IgD-negative memory B cell (primary cell): Measurements from ENCODE around the gene TAAR9. TPM values are rescaled to one million over a fixed set of nuclear protein-coding genes. Genes with fewer than 3 reads are reported as not detected.

Experiments used
- H3K27ac Mint-ChIP-seq, 3 donors: one replicate each; pipeline ENCODE4 v1.8.0; 2020 to 2022; ENCODE audit warnings: mild to moderate bottlenecking in 3 of 3, mixed read lengths in 3 of 3, moderate library complexity in 1 of 3
- H3K27me3 Mint-ChIP-seq: one replicate; pipeline ENCODE4 v1.8.0; 2021; ENCODE audit warnings: mixed read lengths
- H3K36me3 Mint-ChIP-seq: one replicate; pipeline ENCODE4 v1.8.0; 2020; ENCODE audit warnings: mild to moderate bottlenecking, mixed read lengths
- H3K4me1 Mint-ChIP-seq, 3 donors: one replicate each; pipeline ENCODE4 v1.8.0; 2020 to 2022; ENCODE audit warnings: mixed read lengths in 3 of 3, mild to moderate bottlenecking in 1 of 3
- H3K4me3 Mint-ChIP-seq, 4 donors: one replicate each; pipeline ENCODE4 v1.8.0; 2020 to 2022; ENCODE audit warnings: mild to moderate bottlenecking in 4 of 4, mixed read lengths in 4 of 4, moderate library complexity in 3 of 4
- H3K9me3 Mint-ChIP-seq, 3 donors: one replicate each; pipeline ENCODE4 v1.8.0; 2020 to 2021; ENCODE audit warnings: mixed read lengths in 3 of 3, mild to moderate bottlenecking in 1 of 3
- polyA plus RNA-seq: library from polyadenylated mRNA; unstranded; fragments of 300-500 nt; fragmentation: Illumina TruSeq; gene quantifications from one replicate; pipeline ENCODE4 v1.2.3, GENCODE V29; 2021

The TAAR9 gene, protein sequence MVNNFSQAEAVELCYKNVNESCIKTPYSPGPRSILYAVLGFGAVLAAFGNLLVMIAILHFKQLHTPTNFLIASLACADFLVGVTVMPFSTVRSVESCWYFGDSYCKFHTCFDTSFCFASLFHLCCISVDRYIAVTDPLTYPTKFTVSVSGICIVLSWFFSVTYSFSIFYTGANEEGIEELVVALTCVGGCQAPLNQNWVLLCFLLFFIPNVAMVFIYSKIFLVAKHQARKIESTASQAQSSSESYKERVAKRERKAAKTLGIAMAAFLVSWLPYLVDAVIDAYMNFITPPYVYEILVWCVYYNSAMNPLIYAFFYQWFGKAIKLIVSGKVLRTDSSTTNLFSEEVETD
- not detected for polyA plus RNA-seq

- H3K27ac Mint-ChIP-seq, result no peak within 1 kb of the TSS
- H3K4me1 Mint-ChIP-seq, result peaks cover 0 to 1% (median 0%) of the 10 kb centered on the region in 3 donors
- peaks cover 7% of the 10 kb centered on the region for H3K27me3 Mint-ChIP-seq
- H3K4me3 Mint-ChIP-seq, result no peak within 1 kb of the TSS
- H3K9me3 Mint-ChIP-seq, result peaks cover 0 to 1% (median 0%) of the 10 kb centered on the region in 3 donors
- no peaks in the 10 kb centered on the region for H3K36me3 Mint-ChIP-seq
Measured at GRCh38 chr6:132537977-132538376, at the start of gene TAAR9. Gene TAAR9 (plus strand): TSS chr6:132538277. CDS start chr6:132538290, 13 bp downstream.

DNA sequence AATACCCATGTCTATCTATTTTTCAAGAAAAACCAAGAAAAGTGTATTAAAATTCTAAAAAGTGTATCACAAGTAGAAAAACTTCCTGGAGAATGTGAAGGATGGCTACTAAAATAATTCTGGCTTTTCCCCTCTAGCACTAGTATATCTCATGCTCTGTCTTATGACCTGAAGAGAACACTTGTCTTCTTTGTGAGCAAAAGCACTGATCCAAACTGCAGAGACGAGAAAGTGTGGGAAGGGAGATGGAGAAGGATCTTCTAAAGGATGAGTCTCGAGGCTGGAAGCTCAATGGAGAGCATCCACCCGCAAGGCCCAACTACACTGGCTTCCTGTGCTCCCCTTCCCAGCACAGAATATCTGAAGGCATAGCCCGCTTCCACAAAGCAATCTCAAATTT lies 48.7 kb upstream of the TAAR9 start:
- Mint-ChIP-seq H3K27me3 (no peaks in the 10 kb centered on the region), H3K36me3 (peaks cover 5% of the 10 kb centered on the region), H3K27ac (no peak overlapping the region), H3K4me1 (peaks cover 26 to 41% (median 34%) of the 10 kb centered on the region in 3 donors), H3K4me3 (no peak overlapping the region), H3K9me3 (peaks cover 0 to 4% (median 2%) of the 10 kb centered on the region in 3 donors)

- Mint-ChIP-seq H3K27ac (no peak overlapping the region), H3K9me3 (peaks cover 0 to 4% (median 2%) of the 10 kb centered on the region in 3 donors), H3K27me3 (no peaks in the 10 kb centered on the region), H3K4me3 (no peak overlapping the region), H3K4me1 (peaks cover 30 to 43% (median 35%) of the 10 kb centered on the region in 3 donors), H3K36me3 (peaks cover 5% of the 10 kb centered on the region)
Measured at GRCh38 chr6:132490024-132490423, 48.1 kb upstream of the TAAR9 start.

- H3K9me3 Mint-ChIP-seq, result peaks cover 0 to 4% (median 2%) of the 10 kb centered on the region in 3 donors
- H3K27me3 Mint-ChIP-seq, result no peaks in the 10 kb centered on the region
- H3K4me1 Mint-ChIP-seq, result peaks cover 33 to 43% (median 37%) of the 10 kb centered on the region in 3 donors
- H3K27ac Mint-ChIP-seq, result no peak overlapping the region
- peaks cover 5% of the 10 kb centered on the region for H3K36me3 Mint-ChIP-seq
- no peak overlapping the region for H3K4me3 Mint-ChIP-seq
Measured at GRCh38 chr6:132490478-132491204, 47.4 kb upstream of the TAAR9 start.

GRCh38 chr6:132491303-132491702 lies 46.8 kb upstream of the TAAR9 start:
- H3K27ac Mint-ChIP-seq, result no peak overlapping the region

DNA sequence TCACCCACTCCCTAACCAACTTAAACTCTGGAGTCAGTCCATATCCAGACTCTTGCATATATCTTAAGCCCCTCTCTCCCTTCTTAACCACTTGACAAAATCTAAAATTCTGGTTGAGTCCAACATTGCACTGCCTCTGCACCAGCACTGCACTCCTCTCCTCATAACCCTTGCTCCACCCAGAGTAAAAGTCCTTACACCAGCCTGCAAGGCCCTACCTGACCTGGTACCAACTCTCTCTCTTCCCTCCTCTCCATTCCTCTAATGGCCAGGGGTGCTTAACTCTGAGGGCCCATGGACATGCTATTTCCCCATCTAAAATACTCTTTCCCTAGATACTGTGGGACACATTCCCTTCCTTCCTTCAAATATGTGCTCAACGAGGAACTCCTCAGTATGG lies 46.2 kb upstream of the TAAR9 start:
- H3K4me1 Mint-ChIP-seq, result peaks cover 38 to 51% (median 40%) of the 10 kb centered on the region in 3 donors
- no peak overlapping the region for H3K4me3 Mint-ChIP-seq
- peaks cover 5% of the 10 kb centered on the region for H3K36me3 Mint-ChIP-seq
- H3K27ac Mint-ChIP-seq, result no peak overlapping the region
- H3K9me3 Mint-ChIP-seq, result peaks cover 0 to 4% (median 2%) of the 10 kb centered on the region in 3 donors
- no peaks in the 10 kb centered on the region for H3K27me3 Mint-ChIP-seq

More at GRCh38 chr6:132491303-132491702, 46.8 kb upstream of the TAAR9 start:
- Mint-ChIP-seq H3K4me3 (no peak overlapping the region), H3K36me3 (peaks cover 5% of the 10 kb centered on the region), H3K4me1 (peaks cover 36 to 47% (median 39%) of the 10 kb centered on the region in 3 donors), H3K9me3 (peaks cover 0 to 4% (median 2%) of the 10 kb centered on the region in 3 donors), H3K27me3 (no peaks in the 10 kb centered on the region)

DNA sequence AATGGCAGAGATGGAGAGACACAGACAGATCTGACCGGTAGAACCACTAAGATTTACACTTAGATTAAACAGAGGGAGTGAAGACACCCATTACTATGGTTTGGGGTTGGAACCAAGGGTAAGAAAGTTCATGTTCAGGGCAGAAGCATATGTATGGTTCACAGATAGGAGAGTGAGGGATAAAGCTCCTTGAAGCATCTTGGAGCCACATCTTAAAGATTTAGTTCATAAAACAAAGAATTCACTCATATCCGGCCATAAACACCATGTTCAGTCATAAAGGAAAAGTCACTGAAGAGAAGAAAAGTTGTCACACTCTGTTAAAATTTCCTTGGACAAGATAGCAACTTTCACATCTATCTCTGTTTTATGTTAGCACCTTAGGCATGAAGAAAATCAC lies 43.1 kb upstream of the TAAR9 start:
- Mint-ChIP-seq H3K4me1 (peaks cover 50 to 54% (median 51%) of the 10 kb centered on the region in 3 donors), H3K27ac (peak overlapping the region in 2 of 3 donors; percentile 31 to 95), H3K9me3 (peaks cover 0 to 4% (median 2%) of the 10 kb centered on the region in 3 donors), H3K27me3 (no peaks in the 10 kb centered on the region), H3K4me3 (peak overlapping the region; percentile 64 to 80 (median 75)), H3K36me3 (peaks cover 11% of the 10 kb centered on the region)

DNA sequence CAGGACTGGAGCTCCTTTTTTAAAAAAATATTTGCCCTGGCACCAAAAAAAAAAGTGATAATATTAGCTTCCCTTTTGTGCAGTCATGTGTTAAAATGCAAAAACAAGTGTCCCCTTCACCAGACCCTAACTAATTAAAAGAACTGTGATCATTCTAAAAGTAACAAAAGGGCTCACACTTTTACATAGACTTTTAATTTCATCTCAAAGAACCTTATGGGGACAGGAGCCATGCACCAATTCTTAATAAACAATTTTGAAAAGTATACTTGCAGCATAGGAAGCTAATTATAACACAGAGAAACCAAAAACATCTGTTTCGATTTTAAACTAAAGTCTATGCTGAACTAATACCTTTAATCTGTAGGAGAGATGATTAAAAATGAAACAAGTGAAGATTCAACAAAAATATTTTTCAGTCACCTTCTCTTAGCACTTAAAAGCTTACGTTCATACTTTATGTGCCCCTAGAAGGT lies 42.4 kb upstream of the TAAR9 start:
- Mint-ChIP-seq H3K9me3 (peaks cover 0 to 4% (median 2%) of the 10 kb centered on the region in 3 donors), H3K4me3 (peak overlapping the region; percentile 64 to 85 (median 76)), H3K36me3 (peaks cover 14% of the 10 kb centered on the region), H3K27me3 (no peaks in the 10 kb centered on the region), H3K27ac (peak overlapping the region in 2 of 3 donors; percentile 31 to 95), H3K4me1 (peaks cover 56 to 58% (median 58%) of the 10 kb centered on the region in 3 donors)

DNA sequence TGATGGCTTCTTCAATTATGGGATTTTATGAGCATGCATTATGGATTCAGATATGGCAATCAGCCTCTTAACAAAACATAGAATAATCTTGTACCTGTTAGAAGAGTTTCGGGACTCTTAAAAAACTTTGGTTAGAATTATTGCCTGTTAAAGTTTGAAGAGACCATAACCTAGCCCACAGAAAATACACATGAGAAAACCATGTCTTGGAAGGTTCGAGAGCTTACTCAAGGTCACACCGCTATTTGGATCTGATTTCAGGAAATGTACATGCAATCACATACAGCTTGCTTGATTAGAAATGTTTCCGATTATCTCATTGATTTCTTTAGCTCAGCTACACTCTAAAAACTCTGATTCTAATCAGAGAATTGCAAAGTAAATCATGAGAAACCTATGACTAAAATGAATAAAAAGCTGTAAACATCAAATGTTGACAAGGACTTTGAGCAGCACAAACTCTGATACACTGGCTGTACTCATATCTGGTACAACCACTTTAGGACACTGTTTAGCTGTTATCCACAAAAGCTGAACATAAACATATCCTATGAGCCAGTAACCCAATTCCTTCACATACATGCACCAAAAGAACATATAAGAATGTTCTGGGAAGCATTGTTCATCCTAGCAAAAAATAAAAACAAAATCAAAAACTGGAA lies 41.4 kb upstream of the TAAR9 start:
- peaks cover 14% of the 10 kb centered on the region for H3K36me3 Mint-ChIP-seq
- peaks cover 0 to 4% (median 2%) of the 10 kb centered on the region in 3 donors for H3K9me3 Mint-ChIP-seq
- H3K4me3 Mint-ChIP-seq, result peak overlapping the region; percentile 64 to 85 (median 76)
- peak overlapping the region in 2 of 3 donors; percentile 60 to 95 for H3K27ac Mint-ChIP-seq
- H3K27me3 Mint-ChIP-seq, result no peaks in the 10 kb centered on the region
- H3K4me1 Mint-ChIP-seq, result peaks cover 61 to 66% (median 63%) of the 10 kb centered on the region in 3 donors

DNA sequence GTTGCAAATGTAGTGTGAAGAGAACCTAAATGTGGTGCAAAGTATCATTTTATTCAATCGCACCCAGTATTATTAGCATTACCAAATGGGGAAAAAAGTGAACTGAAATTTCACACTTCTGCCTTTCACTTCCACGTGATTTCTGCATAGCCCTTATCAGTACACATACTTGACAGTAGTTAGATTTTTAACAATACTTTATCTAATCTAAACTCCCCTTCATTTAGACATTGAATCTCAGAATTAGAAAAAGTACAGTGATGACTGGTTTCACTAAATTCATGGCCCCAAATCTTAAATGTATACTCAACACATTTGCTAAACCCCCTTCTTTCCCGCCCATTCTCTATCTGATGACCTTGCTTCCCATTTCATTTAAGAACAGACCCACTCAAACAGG lies 39.4 kb upstream of the TAAR9 start:
- Mint-ChIP-seq H3K27me3 (no peaks in the 10 kb centered on the region), H3K27ac (peak overlapping the region; percentile 79 to 94 (median 80)), H3K4me1 (peaks cover 62 to 75% (median 63%) of the 10 kb centered on the region in 3 donors), H3K4me3 (peak overlapping the region; percentile 51 to 88 (median 84)), H3K9me3 (peaks cover 0 to 1% (median 1%) of the 10 kb centered on the region in 3 donors), H3K36me3 (peaks cover 17% of the 10 kb centered on the region)

DNA sequence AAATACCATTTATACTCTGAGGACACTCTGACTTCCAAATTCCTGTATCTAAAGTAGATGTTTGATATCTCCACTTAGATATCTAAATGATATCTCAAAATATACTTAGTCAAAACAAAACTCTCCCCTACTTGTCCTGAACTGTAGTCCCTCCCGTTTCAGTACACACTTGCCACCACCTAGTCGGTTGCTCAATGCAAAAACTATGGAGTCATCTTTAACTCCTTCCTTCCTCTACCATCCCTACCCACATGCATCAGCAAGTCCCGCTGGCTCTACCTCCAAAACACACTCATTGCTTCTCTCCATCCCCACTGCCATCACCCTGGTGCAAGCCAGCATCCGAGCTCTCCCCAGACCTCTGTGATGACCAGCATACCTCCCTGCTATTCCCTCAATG lies 38.3 kb upstream of the TAAR9 start:
- Mint-ChIP-seq H3K36me3 (peaks cover 17% of the 10 kb centered on the region), H3K4me1 (peaks cover 66 to 81% (median 67%) of the 10 kb centered on the region in 3 donors), H3K27ac (peak overlapping the region; percentile 79 to 87 (median 80)), H3K27me3 (no peaks in the 10 kb centered on the region), H3K9me3 (no peaks in the 10 kb centered on the region), H3K4me3 (peak overlapping the region; percentile 59 to 87 (median 78))

DNA sequence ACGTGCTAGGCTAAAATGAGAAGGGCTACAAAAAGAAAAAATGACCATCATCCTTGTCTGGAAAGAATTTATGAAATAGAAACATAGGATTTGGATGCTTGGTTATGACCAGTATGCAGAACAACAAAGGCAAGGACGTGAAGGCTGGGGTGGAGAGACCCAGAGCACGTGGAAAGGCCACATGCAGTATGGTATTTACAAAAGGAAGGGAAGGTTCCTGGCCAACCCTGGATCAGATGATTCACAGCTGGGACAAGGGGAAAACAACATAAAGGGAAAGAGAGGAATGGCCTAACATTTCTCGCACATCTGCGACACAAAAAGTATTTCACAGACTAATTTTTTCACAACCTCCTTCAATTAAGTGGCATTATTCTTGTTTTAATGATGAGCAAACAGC lies 33.3 kb upstream of the TAAR9 start:
- Mint-ChIP-seq H3K4me3 (peak overlapping the region; percentile 13 to 74 (median 58)), H3K9me3 (no peaks in the 10 kb centered on the region), H3K27ac (peak overlapping the region; percentile 18 to 72 (median 65)), H3K4me1 (peaks cover 64 to 79% (median 73%) of the 10 kb centered on the region in 3 donors), H3K36me3 (peaks cover 8% of the 10 kb centered on the region), H3K27me3 (no peaks in the 10 kb centered on the region)

DNA sequence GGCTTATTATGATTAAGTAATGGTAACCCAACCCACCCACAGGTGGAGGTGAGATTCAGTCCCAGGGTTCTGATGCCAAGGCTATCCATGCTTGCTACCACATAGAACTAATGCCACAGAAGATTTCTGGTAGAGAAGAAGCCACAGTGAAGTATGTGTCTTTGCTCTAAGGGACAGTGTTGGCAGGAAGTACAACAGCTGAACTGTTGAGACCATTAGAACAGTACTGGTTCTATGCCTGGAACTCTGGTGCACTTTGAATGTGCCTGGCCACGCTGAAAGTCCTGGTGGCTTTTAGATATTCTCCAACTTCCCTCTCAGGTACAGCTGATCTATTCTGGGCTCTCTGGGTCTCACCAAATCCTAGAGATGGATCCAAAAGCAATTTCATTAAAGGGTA lies 32.9 kb upstream of the TAAR9 start:
- Mint-ChIP-seq H3K36me3 (peaks cover 6% of the 10 kb centered on the region), H3K27ac (peak overlapping the region; percentile 48 to 72 (median 71)), H3K9me3 (no peaks in the 10 kb centered on the region), H3K4me1 (peaks cover 62 to 76% (median 72%) of the 10 kb centered on the region in 3 donors), H3K4me3 (peak overlapping the region in 3 of 4 donors; percentile 52 to 74 (median 70)), H3K27me3 (no peaks in the 10 kb centered on the region)

GRCh38 chr6:132506461-132506860 lies 31.6 kb upstream of the TAAR9 start:
- Mint-ChIP-seq H3K36me3 (peaks cover 5% of the 10 kb centered on the region), H3K4me1 (peaks cover 65 to 76% (median 73%) of the 10 kb centered on the region in 3 donors), H3K4me3 (peak overlapping the region; percentile 1 to 85 (median 44)), H3K27me3 (no peaks in the 10 kb centered on the region), H3K9me3 (no peaks in the 10 kb centered on the region), H3K27ac (peak overlapping the region in 2 of 3 donors; percentile 26 to 82)
